ENCODE data around the gene PGAP6. TPM values are rescaled to one million over a fixed set of nuclear protein-coding genes. Genes with fewer than 3 reads are reported as not detected.
"Not testable (repeated sequence)": the region's sequence is repeated elsewhere in the genome, so short reads cannot be mapped to it uniquely, and the experiment has no call there.

Gene PGAP6
- total RNA-seq, 1 donor, result 54.3 TPM

- H2AFZ ChIP-seq (ENCODE audit: low read length), result peak overlapping the region; percentile 89
- H4K20me1 ChIP-seq (ENCODE audit: insufficient read depth, low read length), result peaks cover 23% of the 10 kb centered on the region
- TF ChIP-seq CTCF (IDR thresholded peaks at IDR 0.05; ENCODE audit: extremely low read depth, low read depth, low read length), result no peak
- peaks cover 34% of the 10 kb centered on the region for H3K79me2 ChIP-seq (ENCODE audit: insufficient read depth, low read length)
- peak; percentile 92 for DNase-seq (ENCODE audit: insufficient read length, low spot score, missing footprints)
- H3K27ac ChIP-seq (ENCODE audit: low read depth, low read length), result peak overlapping the region; percentile 91
- H3K27me3 ChIP-seq (ENCODE audit: insufficient read depth, low read length), result no peaks in the 10 kb centered on the region
- peaks cover 30% of the 10 kb centered on the region for H3K4me1 ChIP-seq (ENCODE audit: insufficient read depth, low read length)
- H3K4me2 ChIP-seq (ENCODE audit: insufficient read depth, low read length), result peak overlapping the region; percentile 84
- no peaks in the 10 kb centered on the region for H3K36me3 ChIP-seq (ENCODE audit: insufficient read depth, low read length)
- no peaks in the 10 kb centered on the region for H3K9me3 ChIP-seq (ENCODE audit: low read depth, low read length)
- H3K4me3 ChIP-seq (ENCODE audit: insufficient read depth, low read length), result peak overlapping the region; percentile 86
These were observed 42.9 kb upstream of the PGAP6 start for GRCh38 chr16:424623-425081.

GRCh38 chr16:424033-424622 lies 42.4 kb upstream of the PGAP6 start:
- Histone ChIP-seq H3K79me2 (ENCODE audit: insufficient read depth, low read length) (peaks cover 29% of the 10 kb centered on the region), H4K20me1 (ENCODE audit: insufficient read depth, low read length) (peaks cover 23% of the 10 kb centered on the region), H3K4me3 (ENCODE audit: insufficient read depth, low read length) (peak overlapping the region; percentile 86), H3K4me2 (ENCODE audit: insufficient read depth, low read length) (peak overlapping the region; percentile 84), H3K27ac (ENCODE audit: low read depth, low read length) (peak overlapping the region; percentile 91), H3K27me3 (ENCODE audit: insufficient read depth, low read length) (no peaks in the 10 kb centered on the region), H3K9me3 (ENCODE audit: low read depth, low read length) (no peaks in the 10 kb centered on the region), H2AFZ (ENCODE audit: low read length) (peak overlapping the region; percentile 89), H3K4me1 (ENCODE audit: insufficient read depth, low read length) (peaks cover 30% of the 10 kb centered on the region), H3K36me3 (ENCODE audit: insufficient read depth, low read length) (no peaks in the 10 kb centered on the region)
- TF ChIP-seq CTCF (IDR thresholded peaks at IDR 0.05; ENCODE audit: extremely low read depth, low read depth, low read length), result no peak
- DNase-seq (ENCODE audit: insufficient read length, low spot score, missing footprints), result peak; percentile 99

- not testable (repeated sequence) for H3K4me3 ChIP-seq (ENCODE audit: insufficient read depth, low read length); H3K4me2 ChIP-seq (ENCODE audit: insufficient read depth, low read length); H3K27me3 ChIP-seq (ENCODE audit: insufficient read depth, low read length); H2AFZ ChIP-seq (ENCODE audit: low read length); H3K36me3 ChIP-seq (ENCODE audit: insufficient read depth, low read length); H3K9me3 ChIP-seq (ENCODE audit: low read depth, low read length); H3K27ac ChIP-seq (ENCODE audit: low read depth, low read length); H4K20me1 ChIP-seq (ENCODE audit: insufficient read depth, low read length); DNase-seq (ENCODE audit: insufficient read length, low spot score, missing footprints)
- peaks cover 26% of the 10 kb centered on the region for H3K4me1 ChIP-seq (ENCODE audit: insufficient read depth, low read length)
- peaks cover 11% of the 10 kb centered on the region for H3K79me2 ChIP-seq (ENCODE audit: insufficient read depth, low read length)
These were observed 40.4 kb upstream of the PGAP6 start for GRCh38 chr16:422179-422578.

- H4K20me1 ChIP-seq (ENCODE audit: insufficient read depth, low read length); H3K4me1 ChIP-seq (ENCODE audit: insufficient read depth, low read length); H3K36me3 ChIP-seq (ENCODE audit: insufficient read depth, low read length); DNase-seq (ENCODE audit: insufficient read length, low spot score, missing footprints); H3K27me3 ChIP-seq (ENCODE audit: insufficient read depth, low read length); H3K9me3 ChIP-seq (ENCODE audit: low read depth, low read length); H3K4me2 ChIP-seq (ENCODE audit: insufficient read depth, low read length); H3K79me2 ChIP-seq (ENCODE audit: insufficient read depth, low read length); H3K4me3 ChIP-seq (ENCODE audit: insufficient read depth, low read length); H2AFZ ChIP-seq (ENCODE audit: low read length); H3K27ac ChIP-seq (ENCODE audit: low read depth, low read length): not testable (repeated sequence)
These were observed 33.4 kb upstream of the PGAP6 start for GRCh38 chr16:415170-415498.

- peak; percentile 75 for DNase-seq (ENCODE audit: insufficient read length, low spot score, missing footprints)
These were observed 32.8 kb upstream of the PGAP6 start for GRCh38 chr16:414395-415169.

More at GRCh38 chr16:414395-415169, 32.8 kb upstream of the PGAP6 start:
- Histone ChIP-seq H3K4me2 (ENCODE audit: insufficient read depth, low read length) (no peak overlapping the region), H3K4me1 (ENCODE audit: insufficient read depth, low read length) (no peaks in the 10 kb centered on the region), H3K9me3 (ENCODE audit: low read depth, low read length) (no peaks in the 10 kb centered on the region), H3K79me2 (ENCODE audit: insufficient read depth, low read length) (no peaks in the 10 kb centered on the region), H2AFZ (ENCODE audit: low read length) (no peak overlapping the region), H3K27ac (ENCODE audit: low read depth, low read length) (no peak overlapping the region), H3K4me3 (ENCODE audit: insufficient read depth, low read length) (no peak overlapping the region), H3K27me3 (ENCODE audit: insufficient read depth, low read length) (no peaks in the 10 kb centered on the region), H3K36me3 (ENCODE audit: insufficient read depth, low read length) (peaks cover 11% of the 10 kb centered on the region), H4K20me1 (ENCODE audit: insufficient read depth, low read length) (no peaks in the 10 kb centered on the region)
- TF ChIP-seq CTCF (IDR thresholded peaks at IDR 0.05; ENCODE audit: extremely low read depth, low read depth, low read length), result no peak
